Measurements from ENCODE around the gene F10.

GRCh38 chr13:113098162-113098732, 24.4 kb upstream of the F10 start:
- TF ChIP-seq PATZ1 (CRISPR knock-in tag; IDR thresholded peaks at IDR 0.05; ENCODE audit: borderline replicate concordance) (no peak), ARNTL (CRISPR knock-in tag; IDR thresholded peaks at IDR 0.05; ENCODE audit: borderline replicate concordance, low read depth) (no peak), RARB (CRISPR knock-in tag; IDR thresholded peaks at IDR 0.05) (no peak), ZFP3 (CRISPR knock-in tag; IDR thresholded peaks at IDR 0.05) (no peak), CREB5 (CRISPR knock-in tag; IDR thresholded peaks at IDR 0.05; ENCODE audit: low read depth) (no peak), ZFP30 (CRISPR knock-in tag; IDR thresholded peaks at IDR 0.05) (no peak), TOX (CRISPR knock-in tag; IDR thresholded peaks at IDR 0.05; ENCODE audit: borderline replicate concordance) (no peak), ZNF70 (CRISPR knock-in tag; IDR thresholded peaks at IDR 0.05) (no peak), PPARA (CRISPR knock-in tag; IDR thresholded peaks at IDR 0.05; ENCODE audit: borderline replicate concordance) (no peak), CSRNP3 (CRISPR knock-in tag; IDR thresholded peaks at IDR 0.05) (no peak), OSR1 (CRISPR knock-in tag; IDR thresholded peaks at IDR 0.05) (no peak), CSDC2 (CRISPR knock-in tag; IDR thresholded peaks at IDR 0.05) (no peak), ISL1 (CRISPR knock-in tag; IDR thresholded peaks at IDR 0.05) (no peak), ZNF8 (CRISPR knock-in tag; IDR thresholded peaks at IDR 0.05) (no peak)

All from SK-N-SH treated with all-trans-retinoic acid at 6 μM for 48 hours (cell line).